T-helper 1 cell treated with Interleukin-12 subunit alpha and Interleukin-12 subunit beta and Interleukin-4 antibody, amounts not matched to agents 30 ng/mL and 1 ng/mL, for 36 hours (primary cell): ENCODE measurements around the gene TECPR2. TPM values are rescaled to one million over a fixed set of nuclear protein-coding genes. Genes with fewer than 3 reads are reported as not detected.
"Not testable (repeated sequence)": the region's sequence is repeated elsewhere in the genome, so short reads cannot be mapped to it uniquely, and the experiment has no call there.

Experiments used
- intact Hi-C: fragments of 100-400 bp; cut with micrococcal nuclease; formaldehyde crosslinking; loops from one replicate; pipeline ENCODE4 v1.15.1; 2024
- total RNA-seq: library from RNA; stranded (reverse); gene quantifications from 2 replicates; pipeline ENCODE4 v1.2.3, GENCODE V29; 2022

Gene TECPR2
- total RNA-seq, 1 donor from 2014 or later: 13.3 TPM

GRCh38 chr14:102518063-102518648 is 155.4 kb downstream of the TECPR2 start:
- intact Hi-C loops: loop anchor here (10.0 kb wide), 1 partner anchor 433 kb away; the partner anchor contains the start of gene HSP90AA1

GRCh38 chr14:102519709-102520108 is 157.0 kb downstream of the TECPR2 start:
- intact Hi-C loops: loop anchor here (10.0 kb wide), 2 partner anchors 255 to 435 kb away; partner anchors contain the start of genes HSP90AA1 and TRAF3

- intact Hi-C loops: loop anchor here (10.0 kb wide), 1 partner anchor 252 kb away; the partner anchor contains the start of gene TRAF3
Measured at GRCh38 chr14:102523200-102523568, 160.4 kb downstream of the TECPR2 start.

- intact Hi-C loops: loop anchor here (1.0 to 10.0 kb wide), 6 partner anchors 8 to 251 kb away; partner anchors contain the start of genes ANKRD9 and TRAF3
Measured at GRCh38 chr14:102523569-102524450, 161.1 kb downstream of the TECPR2 start.

- intact Hi-C loops: loop anchor here (1.0 to 10.0 kb wide), 8 partner anchors 8 to 250 kb away; partner anchors contain the start of genes ANKRD9, RCOR1 and TRAF3
Measured at GRCh38 chr14:102524451-102525218, 161.9 kb downstream of the TECPR2 start.

GRCh38 chr14:102525219-102525928 is 162.6 kb downstream of the TECPR2 start:
- intact Hi-C loops: loop anchor here (1.0 to 10.0 kb wide), 6 partner anchors 30 to 249 kb away; partner anchors contain the start of genes RCOR1 and TRAF3

- intact Hi-C loops: loop anchor here (1.0 to 10.0 kb wide), 6 partner anchors 29 to 249 kb away; partner anchors contain the start of genes RCOR1 and TRAF3
Measured at GRCh38 chr14:102525929-102526497, 163.3 kb downstream of the TECPR2 start.

GRCh38 chr14:102528431-102529170 is 165.9 kb downstream of the TECPR2 start:
- intact Hi-C loops: loop anchor here (10.0 kb wide), 1 partner anchor 246 kb away; the partner anchor contains the start of gene TRAF3

- intact Hi-C loops: no loop called here
Measured at GRCh38 chr14:102530828-102531478, 168.2 kb downstream of the TECPR2 start.

GRCh38 chr14:102532204-102532658 is 169.5 kb downstream of the TECPR2 start:
- intact Hi-C loops: no loop called here

GRCh38 chr14:102537981-102538601 is 175.3 kb downstream of the TECPR2 start:
- intact Hi-C loops: no loop called here

GRCh38 chr14:102538602-102539543 is 176.1 kb downstream of the TECPR2 start:
- intact Hi-C loops: no loop called here

- intact Hi-C loops: no loop called here
Measured at GRCh38 chr14:102539544-102540314, 177.0 kb downstream of the TECPR2 start.

GRCh38 chr14:102540315-102541028 is 177.7 kb downstream of the TECPR2 start:
- intact Hi-C loops: no loop called here

- intact Hi-C loops: not testable (repeated sequence)
Measured at GRCh38 chr14:102541029-102541491, 178.3 kb downstream of the TECPR2 start.

GRCh38 chr14:102541771-102542170 is 179.0 kb downstream of the TECPR2 start:
- intact Hi-C loops: no loop called here
